ENCODE results near the gene COL4A3. TPM values are rescaled to one million over a fixed set of nuclear protein-coding genes. Genes with fewer than 3 reads are reported as not detected.

The COL4A3 gene
- total RNA-seq, 6 experiments from 2014 or later, result not detected

DNA sequence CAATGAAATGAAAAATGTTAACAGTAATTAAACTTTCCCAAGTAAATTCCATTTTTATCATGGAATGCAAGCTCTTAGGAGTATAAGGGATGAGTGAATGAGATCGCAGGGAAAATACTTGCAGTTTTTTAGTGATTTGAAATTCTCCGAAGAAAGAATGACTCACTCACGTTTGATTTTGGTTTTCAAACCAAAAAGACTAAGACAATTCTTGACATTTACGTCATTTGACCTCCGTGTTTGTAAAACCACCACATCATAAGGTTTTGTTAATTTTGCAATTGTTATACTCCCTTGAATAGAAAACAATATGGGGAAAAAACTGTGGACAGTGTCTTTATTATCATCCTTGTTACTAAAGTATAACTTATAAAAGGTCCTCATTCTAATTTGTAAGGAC lies 29.8 kb upstream of the COL4A3 start:
- Mint-ChIP-seq H3K27me3 (ENCODE audit: insufficient read depth) (peaks cover 12% of the 10 kb centered on the region), H3K27ac (no peak overlapping the region)

DNA sequence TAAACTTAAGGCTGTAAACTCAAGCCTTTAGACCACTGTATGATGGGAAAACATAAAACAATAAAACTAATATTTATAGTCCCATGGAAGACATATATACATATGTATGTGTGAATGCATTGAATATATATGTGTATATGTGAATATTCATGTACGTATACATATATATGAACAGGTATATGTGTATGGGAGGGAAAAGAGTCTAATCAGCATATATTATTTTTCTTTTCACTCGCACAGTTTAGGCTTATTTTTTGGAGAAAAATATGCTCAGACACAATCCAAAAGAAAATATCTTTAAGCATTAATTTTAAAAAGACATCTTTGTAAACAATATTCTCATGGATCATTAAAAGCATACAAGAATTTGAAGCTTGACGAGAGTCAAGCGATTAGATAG lies 23.1 kb upstream of the COL4A3 start:
- TF ChIP-seq, protein P1, sequence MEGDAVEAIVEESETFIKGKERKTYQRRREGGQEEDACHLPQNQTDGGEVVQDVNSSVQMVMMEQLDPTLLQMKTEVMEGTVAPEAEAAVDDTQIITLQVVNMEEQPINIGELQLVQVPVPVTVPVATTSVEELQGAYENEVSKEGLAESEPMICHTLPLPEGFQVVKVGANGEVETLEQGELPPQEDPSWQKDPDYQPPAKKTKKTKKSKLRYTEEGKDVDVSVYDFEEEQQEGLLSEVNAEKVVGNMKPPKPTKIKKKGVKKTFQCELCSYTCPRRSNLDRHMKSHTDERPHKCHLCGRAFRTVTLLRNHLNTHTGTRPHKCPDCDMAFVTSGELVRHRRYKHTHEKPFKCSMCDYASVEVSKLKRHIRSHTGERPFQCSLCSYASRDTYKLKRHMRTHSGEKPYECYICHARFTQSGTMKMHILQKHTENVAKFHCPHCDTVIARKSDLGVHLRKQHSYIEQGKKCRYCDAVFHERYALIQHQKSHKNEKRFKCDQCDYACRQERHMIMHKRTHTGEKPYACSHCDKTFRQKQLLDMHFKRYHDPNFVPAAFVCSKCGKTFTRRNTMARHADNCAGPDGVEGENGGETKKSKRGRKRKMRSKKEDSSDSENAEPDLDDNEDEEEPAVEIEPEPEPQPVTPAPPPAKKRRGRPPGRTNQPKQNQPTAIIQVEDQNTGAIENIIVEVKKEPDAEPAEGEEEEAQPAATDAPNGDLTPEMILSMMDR (IDR thresholded peaks at IDR 0.05), result no peak
- Mint-ChIP-seq H3K36me3 (ENCODE audit: low read depth) (no peaks in the 10 kb centered on the region), H3K27me3 (ENCODE audit: insufficient read depth) (peaks cover 6% of the 10 kb centered on the region), H3K9me3 (no peaks in the 10 kb centered on the region), H3K4me1 (ENCODE audit: low read depth) (peaks cover 1% of the 10 kb centered on the region; the same call in 1 of the 2 replicates), H3K4me3 (no peak overlapping the region), H3K27ac (no peak overlapping the region)
- DNase-seq, result no peak

More for the DNA sequence above, 29.8 kb upstream of the COL4A3 start:
- Mint-ChIP-seq H3K4me1 (ENCODE audit: low read depth) (no peaks in the 10 kb centered on the region), H3K36me3 (ENCODE audit: low read depth) (no peaks in the 10 kb centered on the region), H3K4me3 (no peak overlapping the region), H3K9me3 (no peaks in the 10 kb centered on the region)
- TF ChIP-seq, protein P1 (IDR thresholded peaks at IDR 0.05), result no peak
- no peak for DNase-seq

DNA sequence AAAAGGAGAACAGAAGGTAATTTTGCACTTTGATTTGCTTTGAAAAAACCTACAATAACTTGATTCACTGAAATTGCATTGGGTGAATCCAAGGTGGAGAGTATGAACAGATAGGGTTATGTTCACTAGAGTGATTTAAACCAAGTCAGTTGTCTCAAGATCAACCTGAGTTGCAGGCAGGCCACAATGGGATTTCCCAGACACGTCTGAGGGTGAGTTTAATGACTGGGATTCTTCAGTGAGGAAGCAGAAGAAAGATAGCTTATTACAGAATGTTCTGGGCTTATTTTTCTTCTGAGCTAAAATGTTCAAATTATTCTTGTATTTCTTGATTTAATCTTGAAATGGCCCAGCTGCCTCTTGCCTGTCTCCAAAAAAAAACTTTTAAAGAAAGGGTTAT lies 20.5 kb upstream of the COL4A3 start:
- Mint-ChIP-seq H3K4me1 (ENCODE audit: low read depth) (peaks cover 13% of the 10 kb centered on the region), H3K27ac (no peak overlapping the region), H3K27me3 (ENCODE audit: insufficient read depth) (no peaks in the 10 kb centered on the region), H3K36me3 (ENCODE audit: low read depth) (no peaks in the 10 kb centered on the region), H3K9me3 (no peaks in the 10 kb centered on the region), H3K4me3 (no peak overlapping the region)
- no peak for DNase-seq
- TF ChIP-seq, protein P1 (IDR thresholded peaks at IDR 0.05), result no peak

DNA sequence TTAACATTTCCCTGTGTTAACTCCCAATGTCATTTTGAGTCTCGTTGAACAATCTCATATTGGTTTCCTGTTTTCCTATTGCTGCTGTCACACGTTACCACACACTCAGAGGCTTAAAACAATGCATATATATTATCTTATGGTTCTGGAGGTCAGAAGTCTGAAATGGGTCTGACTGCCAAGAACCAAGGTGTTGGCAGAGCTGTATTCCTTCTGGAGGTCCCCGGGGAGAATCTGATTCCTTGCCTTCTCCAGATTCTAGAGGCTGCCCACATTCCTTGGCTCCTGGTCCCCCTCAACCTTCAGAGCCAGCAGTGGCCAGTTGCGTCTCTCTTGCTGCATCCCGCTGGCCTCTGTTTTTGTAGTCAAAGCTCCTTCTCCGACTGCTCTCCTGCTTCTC lies 18.0 kb upstream of the COL4A3 start:
- TF ChIP-seq, protein P1 (IDR thresholded peaks at IDR 0.05), result no peak
- H3K9me3 Mint-ChIP-seq, result no peaks in the 10 kb centered on the region
- no peaks in the 10 kb centered on the region for H3K27me3 Mint-ChIP-seq (ENCODE audit: insufficient read depth)
- H3K4me3 Mint-ChIP-seq, result no peak overlapping the region
- no peak overlapping the region for H3K27ac Mint-ChIP-seq
- DNase-seq, result no peak
- H3K4me1 Mint-ChIP-seq (ENCODE audit: low read depth), result peaks cover 13% of the 10 kb centered on the region
- H3K36me3 Mint-ChIP-seq (ENCODE audit: low read depth), result no peaks in the 10 kb centered on the region

DNA sequence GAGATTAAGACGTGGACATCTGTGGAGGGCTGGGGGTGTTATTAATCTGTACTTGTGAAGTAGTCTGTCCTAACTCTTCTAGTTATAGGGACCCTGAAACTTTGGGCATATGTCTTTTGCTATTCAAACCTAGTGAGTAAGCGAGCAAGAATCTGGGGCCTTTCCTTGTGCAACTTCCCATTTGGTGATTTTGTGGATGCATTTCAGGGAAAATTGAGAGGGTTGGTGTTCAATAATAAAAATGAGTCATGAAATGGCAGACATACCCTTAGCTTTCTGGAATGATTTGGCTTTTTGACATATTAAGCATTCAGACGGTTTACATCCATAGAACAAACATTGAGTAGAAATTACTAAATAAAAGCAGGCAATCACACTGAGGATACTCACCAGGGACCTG lies 17.4 kb upstream of the COL4A3 start:
- Mint-ChIP-seq H3K36me3 (ENCODE audit: low read depth) (no peaks in the 10 kb centered on the region), H3K4me1 (ENCODE audit: low read depth) (peaks cover 13% of the 10 kb centered on the region), H3K4me3 (no peak overlapping the region), H3K9me3 (no peaks in the 10 kb centered on the region), H3K27me3 (ENCODE audit: insufficient read depth) (no peaks in the 10 kb centered on the region), H3K27ac (no peak overlapping the region)
- TF ChIP-seq, protein P1 (IDR thresholded peaks at IDR 0.05), result no peak
- DNase-seq, result peak; percentile 1

DNA sequence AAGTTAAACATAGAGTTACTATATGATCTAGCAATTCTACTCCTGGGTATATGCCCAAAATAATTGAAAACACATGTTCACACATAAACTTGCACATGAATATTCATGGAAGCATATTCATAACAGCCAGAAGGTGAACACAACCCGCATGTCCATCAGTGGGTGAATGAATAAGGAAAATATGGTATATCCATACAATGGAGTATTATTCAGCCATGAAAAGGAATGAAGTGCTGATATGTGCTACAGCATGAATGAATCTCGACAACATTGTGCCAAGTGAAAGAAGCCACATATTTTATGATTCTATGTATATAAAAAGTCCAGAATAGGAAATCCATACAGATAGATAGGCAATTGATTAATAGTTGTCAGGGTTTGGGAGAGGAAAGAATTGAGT lies 16.3 kb upstream of the COL4A3 start:
- H3K36me3 Mint-ChIP-seq (ENCODE audit: low read depth), result no peaks in the 10 kb centered on the region
- H3K27ac Mint-ChIP-seq, result no peak overlapping the region
- no peaks in the 10 kb centered on the region for H3K9me3 Mint-ChIP-seq

More for the DNA sequence above, 16.3 kb upstream of the COL4A3 start:
- Mint-ChIP-seq H3K4me1 (ENCODE audit: low read depth) (peaks cover 13% of the 10 kb centered on the region), H3K4me3 (no peak overlapping the region), H3K27me3 (ENCODE audit: insufficient read depth) (peaks cover 3% of the 10 kb centered on the region; the same call in 1 of the 2 replicates)
- TF ChIP-seq, protein P1 (IDR thresholded peaks at IDR 0.05), result no peak
- no peak for DNase-seq

All from HFFc6 (cell line).